ENCODE measurements around the gene AIDA.
A peak's percentile ranks its signal among the peaks of the same experiment; 100 is the strongest.
"Not testable (repeated sequence)": the region's sequence is repeated elsewhere in the genome, so short reads cannot be mapped to it uniquely, and the experiment has no call there.

The AIDA gene, protein sequence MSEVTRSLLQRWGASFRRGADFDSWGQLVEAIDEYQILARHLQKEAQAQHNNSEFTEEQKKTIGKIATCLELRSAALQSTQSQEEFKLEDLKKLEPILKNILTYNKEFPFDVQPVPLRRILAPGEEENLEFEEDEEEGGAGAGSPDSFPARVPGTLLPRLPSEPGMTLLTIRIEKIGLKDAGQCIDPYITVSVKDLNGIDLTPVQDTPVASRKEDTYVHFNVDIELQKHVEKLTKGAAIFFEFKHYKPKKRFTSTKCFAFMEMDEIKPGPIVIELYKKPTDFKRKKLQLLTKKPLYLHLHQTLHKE

DNA sequence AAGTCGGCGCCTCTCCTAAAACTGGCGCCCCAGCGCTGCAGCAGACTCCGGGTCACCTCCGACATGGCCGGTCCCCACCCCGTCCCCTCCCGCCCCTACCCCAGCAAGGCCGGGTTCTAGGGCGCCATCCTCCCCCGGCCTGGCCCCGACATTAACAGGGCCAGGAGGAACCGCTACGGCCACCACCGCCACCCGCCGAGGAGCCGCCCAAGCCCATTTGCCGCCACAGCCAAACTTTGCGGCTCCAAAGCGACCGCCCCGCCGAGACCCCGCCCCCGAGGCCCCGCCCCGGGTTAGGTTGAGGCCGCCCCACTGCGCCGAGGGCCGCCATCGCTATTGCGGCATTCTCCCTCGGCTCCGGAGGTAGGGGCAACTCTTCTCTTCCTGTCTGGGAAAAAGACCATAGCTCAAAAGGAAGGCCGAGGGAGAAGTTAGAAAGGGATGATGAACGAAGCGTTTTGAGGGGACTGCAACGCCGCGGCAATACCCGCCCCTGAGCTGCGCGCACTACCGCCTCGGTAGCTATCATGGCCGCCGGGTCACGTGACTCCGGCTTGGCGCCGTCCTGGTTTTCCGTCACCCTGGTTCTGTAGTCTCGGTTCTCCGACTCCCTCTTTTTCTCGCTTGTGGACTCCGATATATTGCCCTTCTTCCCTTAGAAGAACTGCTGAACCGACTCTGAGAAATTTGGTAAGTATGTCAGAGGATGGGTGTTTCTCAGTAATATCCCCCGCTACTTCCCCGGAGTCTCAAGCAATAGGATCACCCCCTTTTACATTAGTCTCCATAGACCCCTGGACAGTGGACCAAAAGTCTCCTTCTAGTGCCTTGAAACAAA is at the start of gene AIDA, which contains the start of gene BROX:
Gene AIDA (minus strand): TSS at position 239 of the 838 bp plus-strand sequence. CDS start 174 bp downstream, at position 65.
Gene BROX (plus strand): TSS at position 312 of the 838 bp plus-strand sequence. CDS start 3,136 bp downstream, outside the sequence.
- peak; percentile 95 for DNase-seq (ENCODE audit: low read depth)

DNA sequence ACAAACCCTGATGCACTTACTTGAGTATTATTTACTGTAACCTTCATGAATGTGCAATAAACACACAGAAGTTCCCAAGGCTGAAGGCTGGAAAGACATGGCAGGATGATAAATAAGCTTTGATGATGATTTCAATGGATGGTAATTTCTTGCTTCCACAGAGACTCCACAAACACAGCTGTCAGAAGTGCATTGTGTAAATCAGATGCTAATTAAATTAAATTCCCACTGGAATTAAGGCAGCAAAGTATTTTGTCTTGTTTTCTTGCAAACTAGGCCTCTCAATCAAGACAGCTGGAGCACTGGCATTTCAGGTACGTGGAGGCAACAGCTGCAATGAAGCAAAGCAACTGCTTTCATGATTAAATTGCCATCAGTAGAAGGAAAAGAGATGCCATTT is 48.8 kb upstream of the AIDA start:
- no peak for DNase-seq (ENCODE audit: low read depth)

DNA sequence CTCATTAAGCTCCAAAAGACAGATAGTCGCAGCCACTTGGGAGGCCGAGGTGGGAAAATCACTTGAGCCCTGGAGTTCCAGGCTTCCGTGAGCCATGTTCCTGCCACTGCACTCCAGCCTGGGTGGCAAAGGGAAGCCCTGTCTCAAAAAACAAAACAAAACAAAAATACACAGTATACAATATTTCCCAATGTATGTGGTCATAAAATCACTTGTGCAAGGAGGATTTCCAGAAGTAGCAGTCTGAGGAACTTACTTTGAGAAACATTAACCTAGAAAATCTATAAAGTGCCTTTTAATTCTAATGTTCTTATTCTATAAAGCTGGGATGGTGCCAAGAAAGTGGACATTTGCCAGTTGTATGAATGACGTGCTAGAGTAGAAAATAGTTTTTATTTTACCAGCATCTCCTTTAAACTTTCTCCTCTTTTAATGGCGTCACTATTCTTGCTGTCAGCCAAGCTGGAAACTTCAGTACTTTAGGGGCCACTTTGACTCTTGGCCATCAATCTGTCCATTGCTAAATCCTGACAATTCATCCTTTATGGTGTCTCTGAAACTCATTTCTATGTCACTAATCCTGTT is 47.3 kb upstream of the AIDA start:
- DNase-seq (ENCODE audit: low read depth): no peak

DNA sequence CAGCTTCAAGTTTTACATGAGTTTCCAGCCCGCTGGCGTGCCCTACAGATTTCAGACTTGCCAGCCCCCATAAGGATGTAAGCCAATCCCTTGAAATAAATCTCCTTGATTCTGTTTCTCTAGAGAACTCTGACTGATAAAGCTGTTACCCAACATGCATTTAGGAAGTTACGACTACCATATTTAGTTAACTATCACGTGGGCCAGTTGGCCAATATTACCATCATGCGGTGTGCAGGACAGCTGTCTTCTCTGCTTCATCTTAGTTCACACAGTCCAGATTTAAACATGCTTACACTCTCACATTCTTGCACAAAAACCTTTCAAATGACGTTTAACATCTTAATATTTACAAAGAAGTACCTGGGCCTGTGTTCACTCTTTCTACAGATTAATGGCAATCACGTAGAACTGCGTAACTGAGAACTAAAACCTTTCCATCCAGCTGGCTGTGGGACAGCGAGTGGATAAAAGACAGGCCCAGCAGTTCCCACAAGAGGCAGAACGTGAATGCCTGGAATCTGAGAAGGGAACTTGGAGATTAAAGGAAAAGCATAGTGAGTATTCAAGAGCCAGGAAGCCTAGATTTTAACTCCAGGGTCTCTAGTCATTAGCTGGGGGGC is 45.5 kb upstream of the AIDA start:
- DNase-seq (ENCODE audit: low read depth): no peak

DNA sequence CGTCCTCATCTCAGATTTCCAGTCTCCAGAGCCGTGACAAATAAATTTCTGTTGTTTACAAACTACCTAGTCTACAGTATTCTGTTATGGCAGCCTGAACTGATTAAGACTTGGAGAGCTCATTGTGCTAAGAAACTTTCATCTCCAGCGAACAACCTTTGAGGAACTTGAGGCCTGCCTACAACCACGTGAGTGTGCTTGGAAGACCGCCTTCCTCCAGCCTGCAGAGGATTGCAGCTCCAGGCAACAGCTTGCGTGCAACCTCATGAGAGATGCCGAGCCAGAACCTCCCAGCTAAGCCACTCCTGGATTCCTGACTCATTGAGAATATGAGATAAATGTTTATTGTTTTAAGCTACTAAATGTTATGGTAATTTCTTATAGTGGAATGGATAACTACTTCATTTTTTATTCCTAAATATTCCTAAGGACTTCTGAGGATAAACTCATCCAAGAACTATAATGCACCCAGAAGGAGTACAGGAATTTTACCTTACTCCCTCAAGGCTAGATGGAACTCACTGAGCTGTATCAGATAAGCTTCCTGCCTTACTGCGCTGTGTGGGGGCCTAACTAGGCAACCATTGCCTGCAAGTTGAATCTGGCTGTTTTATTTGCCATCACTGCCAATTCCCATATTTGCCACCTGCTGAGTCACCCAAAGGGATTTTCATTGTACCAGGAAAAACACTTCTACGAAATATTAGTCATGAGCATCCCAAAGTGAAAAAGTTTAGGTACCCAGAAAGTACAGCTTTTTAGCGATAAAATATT is 42.3 kb upstream of the AIDA start:
- DNase-seq (ENCODE audit: low read depth): no peak

DNA sequence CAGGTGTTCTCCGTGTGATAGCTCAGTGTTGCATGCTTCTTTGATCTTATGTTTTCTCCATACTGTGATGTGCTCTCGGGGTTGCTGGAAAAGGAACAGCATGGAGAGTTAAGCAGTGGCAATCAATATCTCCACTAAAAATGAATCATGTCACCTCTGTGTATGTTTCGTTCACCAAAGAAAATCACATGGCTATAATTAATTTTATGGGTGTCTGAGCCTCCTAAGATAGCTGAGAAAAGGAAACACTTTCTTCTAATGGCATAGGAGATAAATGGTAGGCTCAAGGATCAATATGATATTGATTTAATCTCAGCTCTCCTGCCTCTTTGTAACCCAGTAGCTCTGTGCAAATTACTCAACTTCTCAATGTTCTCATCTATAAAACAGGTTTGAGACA is 39.0 kb upstream of the AIDA start:
- no peak for DNase-seq (ENCODE audit: low read depth)

DNA sequence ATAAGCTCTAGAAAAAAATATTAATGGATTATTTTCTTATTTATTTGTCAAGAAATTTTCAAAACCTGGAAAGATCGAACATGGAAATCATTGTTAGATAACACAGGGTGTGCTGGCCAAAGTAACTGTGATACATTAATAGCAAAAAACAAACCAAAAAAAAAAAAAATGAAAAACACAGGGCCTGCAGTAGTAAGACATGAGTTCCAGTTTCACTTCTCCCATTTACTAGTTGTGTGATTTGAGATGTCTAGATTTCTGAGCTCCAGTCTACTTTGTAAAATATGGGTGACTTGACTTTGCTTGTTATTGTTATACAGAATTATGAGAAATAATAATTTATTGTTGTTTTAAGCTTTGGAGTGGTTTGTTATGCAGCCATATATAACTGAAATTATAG is 38.4 kb upstream of the AIDA start:
- DNase-seq (ENCODE audit: low read depth): no peak

DNA sequence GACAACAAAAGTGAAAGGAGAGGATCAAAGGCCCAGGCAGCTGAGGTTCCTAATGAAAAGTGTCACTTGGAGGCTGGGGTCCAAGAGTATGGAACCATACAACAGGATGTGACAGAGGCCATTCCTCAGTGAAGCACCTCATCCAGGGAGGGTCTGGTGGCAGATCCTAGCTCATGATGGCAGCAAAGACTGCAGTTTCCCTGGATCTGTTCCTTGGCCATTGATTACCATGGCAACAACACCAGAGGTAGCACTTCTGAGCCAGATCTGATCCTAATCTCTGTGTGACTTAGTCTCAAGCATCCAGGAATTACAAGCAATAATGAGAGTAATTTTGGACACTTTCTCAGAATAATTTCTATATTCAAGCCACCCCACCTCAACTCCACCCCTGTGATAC is 37.6 kb upstream of the AIDA start:
- DNase-seq (ENCODE audit: low read depth): no peak

DNA sequence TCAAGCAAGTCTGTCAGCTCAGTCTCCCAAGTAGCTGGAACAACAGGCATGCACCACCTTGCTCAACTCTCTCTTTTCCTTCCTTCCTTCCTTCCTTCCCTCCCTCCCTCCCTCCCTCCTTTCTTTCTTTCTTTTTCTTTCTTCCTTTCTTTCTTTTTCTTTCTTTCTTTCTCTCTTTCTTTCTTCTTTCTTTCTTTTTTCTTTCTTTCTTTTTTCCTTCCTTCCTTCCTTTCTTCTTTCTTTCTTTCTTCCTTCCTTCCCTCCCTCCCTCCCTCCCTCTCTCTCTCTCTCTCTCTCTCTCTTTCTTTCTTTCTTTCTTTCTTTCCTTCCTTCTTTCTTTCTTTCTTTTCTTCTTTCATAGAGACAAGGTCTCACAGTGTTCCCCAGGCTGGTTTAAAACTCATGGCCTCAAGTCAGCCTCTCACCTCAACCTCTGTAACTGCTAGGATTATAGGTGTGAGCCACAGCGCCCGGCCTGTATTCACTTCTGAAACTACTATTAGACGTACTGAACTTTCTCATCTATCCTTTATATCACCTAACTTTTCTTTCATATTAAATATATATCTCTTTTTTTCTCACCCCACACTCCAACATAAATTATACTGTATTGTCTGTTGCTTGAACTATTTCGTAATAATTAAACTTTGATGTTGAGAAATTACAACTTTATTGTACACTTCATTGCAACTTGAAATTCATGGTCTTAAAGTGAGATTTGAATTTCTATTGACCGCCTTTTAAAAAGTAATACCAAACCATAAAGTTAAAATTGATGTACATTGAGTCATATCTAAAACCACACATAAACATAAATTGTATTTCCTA is 29.6 kb upstream of the AIDA start:
- not testable (repeated sequence) for DNase-seq (ENCODE audit: low read depth)

DNA sequence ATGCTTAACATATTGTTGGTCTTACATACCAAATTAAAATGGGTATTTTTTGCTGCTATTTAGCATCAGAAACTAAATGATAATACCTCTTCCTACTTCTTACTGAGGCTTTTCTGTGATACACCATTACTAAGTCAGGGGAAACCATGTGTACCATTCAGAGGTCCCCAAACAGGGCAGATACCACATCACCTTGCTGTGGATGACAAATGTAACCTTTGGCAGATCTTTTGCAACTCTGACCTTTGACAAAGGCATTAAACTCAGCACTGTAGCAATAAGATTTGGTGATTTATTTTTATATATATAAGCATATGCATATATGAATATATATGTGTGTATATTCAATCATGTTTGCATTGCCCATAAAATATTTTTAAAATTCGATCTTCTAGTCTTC is 27.6 kb upstream of the AIDA start:
- DNase-seq (ENCODE audit: low read depth): no peak

DNA sequence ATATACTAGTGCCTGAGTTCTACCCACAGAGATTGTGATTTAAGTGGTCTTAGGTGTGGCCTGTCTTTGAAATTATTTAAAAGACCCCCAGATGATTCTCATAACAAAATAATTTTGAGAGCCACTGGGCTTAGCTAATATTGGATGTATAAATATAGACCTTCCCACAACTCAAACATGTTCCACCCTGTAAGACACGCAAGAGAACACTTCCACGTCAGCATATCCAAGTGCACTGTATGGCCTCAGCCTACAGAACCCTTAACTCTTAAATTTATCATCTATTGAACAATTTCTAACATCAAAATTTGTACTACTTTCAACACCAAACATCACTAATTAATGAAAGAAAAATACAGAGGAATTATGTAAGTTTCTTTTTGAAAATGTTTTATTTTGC is 27.2 kb upstream of the AIDA start:
- no peak for DNase-seq (ENCODE audit: low read depth)

DNA sequence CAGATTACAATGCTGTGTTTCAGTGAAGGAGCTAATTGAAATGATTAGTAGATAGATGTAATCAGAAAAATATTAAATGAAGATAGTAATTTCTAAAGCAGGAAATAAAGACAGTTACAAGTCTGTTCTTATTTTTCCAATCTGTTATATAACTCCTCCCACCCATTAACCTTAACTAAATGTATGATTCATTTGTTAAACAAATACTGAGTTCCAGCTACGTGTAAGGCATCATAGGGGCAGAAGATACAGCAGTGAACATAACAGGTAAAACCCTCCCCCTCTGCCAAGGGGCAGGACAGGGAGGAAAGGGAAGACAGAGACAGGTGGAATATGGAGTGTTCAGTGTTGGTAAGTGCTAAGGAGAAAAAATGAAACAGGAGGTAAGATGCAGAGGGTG is 24.7 kb upstream of the AIDA start, which contains the start of gene FAM177B:
Gene FAM177B (plus strand): TSS at position 231 of the 400 bp plus-strand sequence. CDS start 9,344 bp downstream, outside the sequence.
- no peak for DNase-seq (ENCODE audit: low read depth)

DNA sequence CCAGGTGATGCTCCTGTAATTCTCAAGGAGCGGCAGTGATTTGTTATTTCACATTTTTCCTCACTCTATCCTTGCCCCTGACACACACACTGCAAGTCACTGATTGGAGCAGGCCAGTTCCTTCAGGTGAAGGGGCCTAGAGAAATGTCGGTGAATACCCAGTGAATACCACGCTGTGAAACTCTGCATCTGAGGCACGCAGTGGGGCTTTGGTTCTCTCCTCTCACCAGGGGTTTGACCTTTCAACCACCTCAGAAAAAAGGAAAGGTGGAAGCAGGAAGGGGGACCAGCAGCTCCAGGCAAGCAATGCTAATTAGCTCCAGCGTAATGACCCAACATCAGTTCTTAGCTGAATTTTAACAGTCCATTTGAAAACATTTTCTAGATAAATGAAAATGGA is 24.2 kb upstream of the AIDA start:
- no peak for DNase-seq (ENCODE audit: low read depth)

DNA sequence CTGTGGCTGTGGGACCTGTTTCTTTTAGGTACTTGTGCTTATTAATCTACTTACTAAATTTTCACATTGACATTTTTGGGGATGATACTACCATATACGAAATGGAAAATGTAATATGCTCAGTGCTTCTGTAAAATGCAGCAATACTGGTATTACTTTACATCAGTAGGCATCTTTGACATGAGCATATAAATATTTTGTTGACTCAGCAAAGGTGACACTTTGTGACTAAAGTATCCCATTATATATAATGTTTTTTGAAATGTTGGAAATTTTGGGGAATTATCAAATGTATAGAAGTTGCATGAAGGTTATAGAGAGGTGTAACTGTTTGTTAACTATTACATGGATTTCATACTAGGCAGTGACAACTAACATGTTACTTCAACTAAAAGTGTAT is 22.4 kb upstream of the AIDA start:
- no peak for DNase-seq (ENCODE audit: low read depth)

DNA sequence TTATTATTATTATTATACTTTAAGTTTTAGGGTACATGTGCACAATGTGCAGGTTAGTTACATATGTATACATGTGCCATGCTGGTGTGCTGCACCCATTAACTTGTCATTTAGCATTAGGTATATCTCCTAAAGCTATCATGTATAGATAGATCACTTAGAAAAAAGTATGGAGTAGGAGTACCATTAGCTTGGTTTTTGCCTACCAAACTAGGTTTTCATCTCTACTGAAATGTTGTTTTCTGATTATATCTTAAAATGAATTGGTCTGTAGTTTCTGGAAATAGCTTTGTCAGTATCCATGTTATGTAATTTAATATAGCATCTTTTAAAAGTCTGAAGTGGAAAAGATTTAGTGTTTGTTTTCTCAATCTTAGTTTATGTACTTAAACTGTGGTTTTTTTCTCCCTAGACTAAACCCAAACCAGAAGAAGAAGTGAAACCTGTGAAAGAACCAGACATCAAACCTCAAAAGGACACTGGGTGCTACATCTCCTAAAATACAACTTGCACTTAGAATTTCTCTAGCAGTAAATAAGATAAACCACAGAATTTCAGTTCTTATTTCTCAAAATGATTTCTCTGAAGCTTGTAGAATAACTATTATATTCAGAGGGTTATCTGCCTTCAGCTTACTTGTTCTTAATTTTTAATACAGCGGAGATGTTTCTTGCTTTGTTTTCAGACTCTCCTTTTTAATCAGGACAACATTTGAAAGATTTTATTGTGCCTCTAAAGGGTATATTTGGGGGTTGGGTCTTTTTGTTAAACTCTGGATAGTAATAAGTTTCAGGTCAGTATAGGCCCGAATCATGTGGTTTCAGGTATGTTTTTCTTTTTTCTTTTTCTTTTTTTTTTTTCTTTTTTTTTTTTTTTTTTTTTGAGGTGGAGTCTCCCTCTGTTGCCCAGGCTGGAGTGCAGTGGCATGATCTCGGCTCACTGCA is 20.2 kb upstream of the AIDA start:
- DNase-seq (ENCODE audit: low read depth): no peak

DNA sequence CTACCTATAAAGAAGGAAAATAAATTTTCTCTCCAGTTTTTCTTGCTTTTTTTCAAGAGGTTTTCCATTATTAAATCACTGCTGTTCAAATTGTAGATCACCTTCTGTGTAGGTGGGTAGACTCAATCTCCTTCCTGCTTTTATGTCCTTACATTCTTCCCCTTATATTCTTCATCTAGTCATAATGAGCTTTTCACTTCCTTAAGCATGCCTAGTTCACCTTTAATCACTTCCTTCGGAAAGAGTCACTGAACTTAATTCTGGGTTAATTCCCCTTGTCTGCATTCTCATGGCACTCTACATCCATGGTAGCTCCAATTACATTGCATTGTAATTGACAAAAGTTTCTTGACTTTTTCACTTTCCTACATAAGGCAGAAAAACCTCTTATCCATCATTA is 18.6 kb upstream of the AIDA start:
- DNase-seq (ENCODE audit: low read depth): no peak

DNA sequence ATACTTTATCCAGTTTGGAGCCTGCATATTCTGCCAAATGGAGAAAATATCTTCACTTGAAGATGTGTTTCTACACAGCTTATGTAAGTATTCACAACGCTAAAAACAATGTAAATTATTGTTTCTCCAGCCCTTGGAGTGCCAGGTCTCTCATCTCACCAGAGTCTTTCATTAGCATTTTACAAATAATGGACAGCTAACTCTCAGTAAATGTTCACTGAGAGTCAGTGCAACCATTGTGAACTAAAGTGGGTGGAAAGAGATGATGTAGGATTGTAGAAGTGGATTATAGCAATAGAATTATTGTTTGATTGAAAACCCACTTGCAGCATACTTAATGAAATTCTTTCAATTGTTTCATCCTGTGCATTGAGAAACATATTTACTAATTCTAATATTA is 16.5 kb upstream of the AIDA start:
- no peak for DNase-seq (ENCODE audit: low read depth)

DNA sequence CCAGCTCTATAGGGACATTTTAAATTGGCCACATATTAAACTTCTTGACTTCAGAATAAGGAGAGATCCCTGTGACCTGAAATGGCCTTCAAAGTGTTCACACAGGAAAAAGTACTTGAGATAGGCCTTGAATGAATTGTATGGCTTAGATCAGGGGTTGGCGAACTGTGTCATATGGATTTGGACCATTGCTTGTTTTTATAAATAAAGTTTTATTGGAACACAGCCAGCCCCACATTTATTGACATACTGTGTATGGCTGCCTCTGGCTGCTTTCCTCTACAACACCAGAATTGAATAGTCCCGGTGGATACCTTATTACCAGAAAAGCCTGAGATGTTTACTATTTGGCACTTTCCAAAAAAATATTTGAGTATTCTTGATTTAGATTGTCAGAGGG is 4.1 kb upstream of the AIDA start:
- DNase-seq (ENCODE audit: low read depth): no peak

Data from stimulated activated CD8-positive, alpha-beta memory T cell treated with anti-CD3 and anti-CD28 coated beads, Interleukin-7, amount 100 ng/mL, for 24 hours (primary cell).